SKM-1 treated with dmso at 0.1 percent for 144 hours (cell line): ENCODE measurements around the gene FBXO21.
"Not testable (repeated sequence)": the region's sequence is repeated elsewhere in the genome, so short reads cannot be mapped to it uniquely, and the experiment has no call there.

Experiments
- DNase-seq: peaks from one replicate; lab custom pipeline; 2025; ENCODE audit not compliant: unreplicated experiment; lab: John Stamatoyannopoulos, UW

Gene FBXO21

DNA sequence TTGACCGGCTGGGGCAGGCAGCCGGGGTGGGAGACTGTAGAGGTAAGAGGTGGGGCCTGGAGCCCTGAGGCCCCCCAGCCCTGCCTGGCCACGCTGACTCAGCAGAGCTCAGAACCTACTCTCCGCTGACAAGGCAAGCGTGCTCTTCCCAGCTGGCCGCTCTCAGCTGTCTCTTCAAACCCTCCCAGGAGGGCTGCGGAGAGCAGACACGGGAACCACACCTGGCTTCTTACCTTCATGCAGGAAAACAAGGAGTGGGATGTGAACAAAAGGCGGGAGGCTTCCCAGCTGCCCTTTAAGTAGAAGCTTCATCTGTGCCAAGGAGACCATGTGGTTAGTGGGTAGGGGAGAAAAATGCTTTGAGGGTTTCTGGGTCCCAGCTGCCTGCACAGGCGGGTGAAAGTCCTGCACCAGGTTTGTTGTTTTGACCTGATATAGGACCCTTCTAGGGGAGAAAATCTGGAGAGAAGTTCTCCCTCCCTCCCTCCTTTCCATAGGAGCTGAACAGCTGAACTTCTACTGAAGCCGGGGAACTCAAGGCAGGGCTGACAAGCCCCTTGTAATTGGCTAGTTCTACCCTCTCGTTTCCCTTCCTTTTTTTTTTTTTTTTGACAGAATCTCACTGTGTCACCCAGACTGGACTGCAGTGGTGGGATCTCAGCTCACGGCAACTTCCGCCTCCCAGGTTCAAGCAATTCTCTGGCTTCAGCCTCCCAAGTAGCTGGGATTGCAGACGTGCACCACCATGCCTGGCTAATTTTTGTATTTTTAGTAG is 78.3 kb downstream of the FBXO21 start:
- no peak for DNase-seq

DNA sequence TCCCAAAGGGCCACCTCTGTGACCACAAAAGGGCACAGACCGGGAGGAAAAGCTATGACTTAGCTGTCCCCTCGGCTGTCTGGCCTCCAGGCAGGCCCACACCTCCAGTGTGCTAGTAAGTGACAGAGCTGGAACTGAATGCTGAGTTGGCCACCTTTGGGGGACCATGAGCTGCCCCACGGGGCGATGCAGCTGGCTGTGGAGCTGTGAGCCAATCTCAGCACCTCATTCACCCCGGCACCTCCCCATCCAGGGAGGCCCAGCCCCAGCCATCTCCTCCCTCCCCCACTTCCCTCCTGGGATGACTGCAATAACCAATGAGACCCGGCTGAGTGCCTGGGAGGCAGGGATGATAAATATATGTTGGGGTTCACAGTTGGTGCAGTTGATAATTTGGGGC is 78.9 kb downstream of the FBXO21 start:
- DNase-seq, result no peak

DNA sequence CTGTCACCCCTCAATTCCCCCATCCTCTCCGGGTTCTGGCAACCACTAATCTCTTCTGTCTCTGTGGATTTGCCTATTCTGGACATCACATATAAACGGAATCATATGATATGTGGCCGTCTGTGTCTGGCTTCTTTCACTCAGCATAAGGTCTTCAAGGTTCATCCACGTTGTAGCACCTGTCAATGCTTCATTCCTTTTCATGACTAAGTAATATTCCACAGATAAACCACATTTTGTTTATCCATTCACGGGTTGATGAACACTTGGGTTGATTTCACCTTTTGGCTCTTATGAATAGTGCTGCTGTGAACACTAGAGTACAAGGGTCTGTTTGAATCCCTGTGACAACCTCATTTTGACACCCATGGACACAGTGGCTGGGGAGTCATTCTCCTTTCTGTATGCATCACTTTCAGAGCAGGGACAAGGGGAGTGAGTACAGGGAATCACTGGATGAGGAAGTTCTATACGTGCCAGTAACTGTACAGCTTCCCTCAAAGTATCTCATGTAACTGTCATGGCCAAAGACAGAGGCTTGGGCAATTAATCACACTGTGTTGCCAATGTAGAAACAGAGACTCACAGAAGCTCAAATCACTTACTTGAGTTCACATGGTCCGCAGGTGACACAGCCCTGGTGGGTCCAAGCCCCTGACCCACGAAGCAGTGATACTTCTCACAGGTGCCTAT is 80.2 kb downstream of the FBXO21 start:
- DNase-seq, result no peak

DNA sequence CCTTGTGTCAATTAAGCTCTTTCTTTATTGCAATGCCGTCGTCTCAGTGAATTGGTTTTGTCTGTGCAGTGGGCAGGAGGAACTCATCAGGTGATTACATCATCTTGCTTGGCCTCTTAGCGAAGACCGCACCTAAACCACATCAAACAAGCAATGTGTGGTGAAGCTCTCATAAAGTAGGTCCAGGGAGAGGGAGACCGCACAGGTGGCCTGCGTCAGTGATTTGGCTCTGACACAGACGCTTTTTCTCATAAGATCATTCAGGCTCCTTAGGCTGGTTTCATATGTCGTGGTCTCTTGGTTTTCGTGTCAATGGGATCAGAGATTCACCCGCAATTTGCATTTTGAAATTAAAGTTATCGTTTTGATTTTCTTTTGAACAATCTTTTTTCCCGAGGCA is 84.4 kb downstream of the FBXO21 start:
- no peak for DNase-seq

DNA sequence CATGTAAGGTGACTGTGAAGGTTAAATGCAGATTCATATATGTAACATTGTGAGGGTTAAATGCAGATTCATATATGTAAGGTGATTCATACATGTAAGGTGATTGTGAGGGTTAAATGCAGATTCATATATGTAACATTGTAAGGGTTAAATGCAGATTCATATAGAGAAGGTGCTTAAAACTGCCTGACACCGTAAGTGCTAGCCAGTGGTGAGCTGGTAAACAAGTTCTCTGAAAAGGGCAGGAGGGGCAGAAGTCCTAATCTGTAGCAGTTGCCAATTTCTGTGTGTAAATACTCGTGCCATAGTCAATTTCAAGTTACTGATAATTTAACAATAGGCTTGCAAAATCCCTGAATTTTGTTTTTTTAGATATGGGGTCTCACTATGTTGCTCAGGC is 86.3 kb downstream of the FBXO21 start:
- DNase-seq, result not testable (repeated sequence)

DNA sequence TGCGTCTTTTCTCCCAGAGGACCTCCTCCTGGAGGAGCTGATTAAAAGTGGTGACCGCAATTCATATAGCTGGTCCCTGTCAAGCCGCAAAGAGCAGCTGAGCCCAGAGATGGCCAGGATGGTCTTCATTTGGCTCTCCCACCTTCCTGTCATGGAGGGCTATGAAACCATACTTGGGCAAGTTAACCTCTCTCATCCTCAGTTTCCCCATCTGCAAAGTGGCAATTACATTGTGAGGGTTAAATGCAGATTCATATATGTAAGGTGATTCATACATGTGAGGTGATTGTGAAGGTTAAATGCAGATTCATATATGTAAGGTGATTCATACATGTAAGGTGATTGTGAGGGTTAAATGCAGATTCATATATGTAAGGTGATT is 87.5 kb downstream of the FBXO21 start:
- no peak for DNase-seq

DNA sequence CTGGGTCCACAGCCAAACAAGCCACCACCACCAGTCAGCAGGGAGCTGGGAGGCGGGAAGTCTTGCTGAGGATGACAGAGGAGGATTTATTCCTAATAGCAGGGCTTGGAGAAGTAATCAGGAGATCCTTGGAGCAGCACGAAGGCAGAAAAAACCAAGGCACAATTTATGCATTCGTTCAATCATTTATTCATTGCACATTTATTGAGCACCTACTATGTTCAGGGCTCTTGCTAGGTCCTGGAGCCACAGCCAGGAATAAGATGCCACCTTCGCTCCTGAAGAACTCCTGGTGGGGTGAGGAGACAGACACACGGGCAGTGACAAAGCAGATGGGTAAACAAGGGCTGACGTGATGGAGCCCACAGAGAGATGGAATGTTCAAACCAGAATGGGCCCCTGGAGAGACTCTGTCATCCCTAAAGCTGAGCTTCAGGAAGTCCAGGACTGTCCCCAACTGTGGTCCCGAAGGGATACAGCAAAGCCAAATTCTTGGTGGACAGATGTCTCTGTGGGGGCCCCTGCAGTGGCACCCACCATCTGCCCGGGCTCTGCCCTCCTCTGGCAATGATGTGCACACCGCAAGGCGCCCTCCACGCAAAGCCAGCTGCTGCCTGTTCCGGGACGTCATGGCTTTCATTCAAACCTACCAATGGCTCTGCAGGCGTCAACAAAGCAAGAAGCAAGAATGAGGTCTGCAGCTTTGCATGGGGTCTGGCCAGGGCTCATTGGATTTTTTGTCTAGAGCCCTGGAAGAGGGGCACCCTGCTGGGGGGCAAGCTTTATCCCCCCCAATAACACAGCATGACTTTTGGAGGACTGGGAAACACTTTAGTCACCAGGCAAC is 88.1 kb downstream of the FBXO21 start:
- DNase-seq, result no peak

DNA sequence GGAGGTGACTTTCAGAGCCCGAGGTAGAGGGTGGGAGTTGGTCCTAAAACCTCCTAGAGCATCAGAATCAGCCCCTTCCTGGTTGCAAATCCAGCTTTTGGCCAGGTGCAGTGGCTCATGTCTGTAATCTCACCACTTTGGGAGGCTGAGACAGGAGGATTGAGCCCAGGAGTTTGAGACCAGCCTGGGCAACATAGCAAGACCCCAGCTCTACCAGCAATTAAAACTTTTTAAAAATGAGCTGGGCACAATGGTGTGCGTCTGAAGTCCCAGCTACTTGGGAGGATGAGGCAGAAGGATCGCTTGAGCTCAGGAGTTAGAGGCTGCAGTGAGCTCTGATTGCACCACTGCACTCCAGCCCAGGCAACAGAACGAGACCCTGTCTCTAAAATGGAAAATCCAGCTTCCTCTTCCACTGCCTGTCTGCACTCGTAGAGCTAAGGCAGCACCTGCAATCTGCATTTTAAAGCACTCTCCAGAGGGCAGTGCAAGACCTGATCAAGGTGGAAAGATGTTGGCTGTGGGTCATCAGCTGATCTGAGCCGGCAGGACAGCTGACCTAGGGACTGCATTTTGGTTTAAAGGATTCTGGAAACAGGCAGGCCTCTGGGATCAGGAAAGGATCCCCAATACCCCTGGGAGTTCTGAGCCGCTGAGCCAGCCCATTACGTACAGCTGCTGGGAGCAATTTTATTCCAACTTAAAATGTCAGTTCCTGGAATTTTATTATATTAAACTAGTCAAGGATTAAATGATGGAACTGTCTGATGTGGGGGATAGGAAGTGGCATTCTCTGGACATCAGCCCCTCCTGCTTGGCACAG is 89.2 kb downstream of the FBXO21 start:
- DNase-seq, result no peak

DNA sequence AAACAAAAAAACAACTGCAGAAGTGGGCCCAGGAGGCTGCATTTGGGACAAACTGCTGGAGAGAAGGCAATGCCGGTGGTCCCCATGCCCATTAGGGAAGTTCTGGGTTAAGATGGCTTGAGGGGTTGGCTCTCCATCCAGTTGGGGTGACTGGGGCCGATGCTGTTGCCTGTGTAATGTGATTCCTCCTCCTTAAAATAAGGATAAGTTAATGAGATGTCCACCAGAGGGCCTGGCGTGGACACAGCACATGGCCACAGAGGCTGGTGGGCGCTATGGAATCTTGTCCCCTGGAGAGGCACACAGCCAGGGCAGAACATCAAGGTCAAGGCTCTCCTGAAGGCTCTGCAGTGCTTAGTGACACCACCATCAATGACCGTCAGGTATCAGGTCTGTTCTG is 90.0 kb downstream of the FBXO21 start:
- DNase-seq, result no peak

DNA sequence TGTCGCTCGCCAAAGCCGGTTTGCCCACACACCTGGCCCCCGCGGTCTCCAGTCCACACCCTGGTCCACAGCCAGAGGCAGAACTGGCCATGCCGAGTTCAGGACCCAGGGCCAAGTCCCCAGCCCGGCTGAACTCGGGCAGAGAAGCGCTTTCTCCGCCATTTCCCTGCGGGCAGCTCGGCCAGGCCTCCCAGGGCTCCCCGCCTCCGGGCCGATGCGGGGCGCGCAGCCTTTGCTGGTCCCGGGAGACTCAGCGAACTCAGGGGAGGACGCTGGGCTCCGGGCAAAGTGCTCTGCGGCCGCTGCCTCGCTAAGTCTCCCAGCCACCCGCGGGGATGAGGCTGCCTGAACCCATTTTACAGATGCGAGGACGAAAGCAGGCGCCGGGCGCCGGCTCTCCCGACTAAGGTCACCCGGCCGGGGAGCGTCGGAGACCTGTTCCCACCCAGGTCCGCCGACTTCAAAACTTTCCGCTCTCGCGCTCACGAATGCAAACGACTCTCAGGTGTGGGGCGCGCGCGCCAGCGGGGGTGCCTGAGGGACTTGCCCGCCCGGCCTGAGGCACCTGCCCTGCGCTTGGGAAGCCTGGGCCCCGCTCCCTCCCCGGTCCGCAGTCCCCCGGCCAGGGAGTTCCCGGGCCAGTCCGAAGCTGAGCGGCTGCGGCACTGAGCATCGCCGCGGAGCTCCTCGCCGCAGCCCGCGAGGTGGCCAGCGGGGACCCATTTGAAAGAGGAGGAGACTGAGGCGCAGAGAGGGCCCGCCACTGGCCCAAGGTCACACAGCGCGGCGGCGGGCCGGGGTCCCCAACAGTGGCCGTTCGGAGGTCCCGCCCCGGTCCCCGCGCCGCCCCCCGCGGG is 91.7 kb downstream of the FBXO21 start:
- DNase-seq, result no peak

DNA sequence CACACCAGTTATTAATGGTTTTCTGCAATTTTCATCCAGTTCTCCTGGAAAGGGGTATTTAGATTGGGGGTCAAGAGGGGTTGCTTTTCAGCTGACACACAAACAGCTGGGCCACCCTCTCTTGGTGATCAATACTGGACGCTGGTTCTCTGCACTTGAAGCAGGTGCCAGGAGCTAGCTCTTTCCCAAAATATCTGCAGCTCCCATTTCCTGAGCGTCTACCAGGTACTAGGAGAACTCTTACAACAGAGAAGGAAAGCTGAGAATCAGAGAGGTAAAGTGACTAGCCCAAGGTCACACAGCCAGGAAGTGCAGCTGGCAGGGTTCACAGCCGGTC is 92.3 kb downstream of the FBXO21 start:
- DNase-seq, result no peak

DNA sequence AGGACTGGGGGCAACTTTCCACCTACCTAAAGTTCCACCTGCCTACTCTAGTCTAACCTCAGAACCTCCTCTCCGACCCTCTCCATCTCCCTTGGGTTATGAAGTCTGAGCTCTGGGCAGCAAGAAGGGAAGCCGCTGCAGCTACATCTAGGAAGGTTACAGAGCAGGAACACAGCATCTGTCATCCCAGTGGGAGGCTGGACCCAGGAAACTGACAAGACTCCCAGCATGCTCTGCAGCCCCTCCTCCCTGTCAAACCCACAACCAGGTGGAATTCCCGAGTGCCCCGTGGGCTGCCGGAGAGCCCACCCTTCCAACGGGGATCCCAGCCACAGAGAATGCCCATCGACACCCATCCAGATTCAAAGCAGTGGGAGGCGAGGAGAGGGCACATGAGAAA is 93.1 kb downstream of the FBXO21 start:
- no peak for DNase-seq

DNA sequence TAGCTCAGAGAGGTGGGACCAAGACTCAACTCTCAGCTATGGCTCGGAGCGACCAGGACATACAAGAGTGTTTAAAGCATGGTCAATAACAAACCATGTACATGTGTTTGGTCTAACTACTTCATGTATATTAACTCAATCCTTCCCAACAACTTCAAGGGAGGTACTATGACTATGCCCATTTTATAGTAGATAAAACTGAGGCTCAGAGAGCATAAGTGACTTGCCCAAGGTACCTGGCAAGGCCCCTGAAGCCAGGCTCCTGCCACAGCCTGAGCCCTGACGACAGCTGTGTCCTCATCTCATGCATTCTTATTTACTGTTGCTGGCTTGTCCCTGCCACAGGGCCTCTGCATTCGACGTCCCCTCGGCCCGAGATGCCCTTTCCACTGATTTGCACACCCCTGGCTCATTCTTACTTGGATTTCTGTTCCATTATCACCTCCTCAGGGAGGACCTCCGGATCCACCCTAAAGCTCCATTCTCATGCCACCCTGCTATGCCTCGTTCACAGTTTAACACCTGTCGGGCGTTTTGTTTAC is 93.7 kb downstream of the FBXO21 start:
- DNase-seq, result no peak

DNA sequence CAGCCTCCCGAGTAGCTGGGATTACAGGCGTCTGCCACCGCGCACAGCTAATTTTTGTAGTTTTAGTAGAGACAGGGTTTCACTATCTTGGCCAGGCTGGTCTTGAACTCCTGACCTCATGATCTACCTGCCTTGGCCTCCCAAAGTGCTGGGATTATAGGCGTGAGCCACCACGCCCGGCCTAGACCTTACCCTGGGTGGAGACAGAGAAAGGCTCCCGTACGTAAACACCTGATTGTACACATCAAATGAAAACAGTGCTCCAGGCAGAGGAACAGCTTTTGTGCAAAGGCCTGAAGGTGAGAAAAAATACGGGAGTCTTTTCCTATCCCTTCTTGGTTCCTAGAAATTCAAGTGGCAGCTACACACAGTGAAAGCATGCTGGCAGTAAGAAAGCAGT is 95.1 kb downstream of the FBXO21 start:
- DNase-seq, result not testable (repeated sequence)

DNA sequence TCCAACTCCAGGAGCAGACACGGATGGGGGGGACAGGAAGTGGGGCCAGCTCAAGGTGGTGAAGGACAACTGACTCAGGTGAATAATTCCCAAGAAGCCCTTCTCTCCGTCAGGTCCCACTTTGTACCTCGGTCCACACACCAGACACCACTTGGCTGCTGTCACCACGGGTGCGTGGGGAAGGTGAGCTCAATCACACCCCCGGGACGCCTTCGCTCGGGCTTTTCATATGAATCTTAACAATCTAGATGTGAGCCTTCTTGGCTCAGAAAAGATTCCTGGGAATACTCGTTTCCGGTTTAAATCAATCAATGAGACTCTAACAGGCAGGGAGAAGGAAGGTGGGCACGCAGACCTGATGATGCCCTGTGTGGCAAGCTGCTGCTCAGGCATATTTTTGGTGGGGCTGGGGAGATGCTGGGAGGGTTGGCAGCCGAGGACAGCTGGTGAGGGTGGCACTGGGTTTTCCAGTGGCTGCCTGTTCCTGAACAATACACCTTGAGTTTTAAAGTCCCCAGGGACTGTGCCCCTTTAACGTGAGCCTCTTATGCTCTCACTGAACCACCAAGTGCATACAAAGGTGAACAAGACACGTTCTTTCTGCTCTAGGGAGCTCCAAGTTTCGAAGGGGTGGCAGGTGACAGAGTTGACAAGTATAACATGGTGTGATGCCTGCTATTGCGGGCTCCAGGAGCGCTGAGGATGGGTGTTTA is 96.2 kb downstream of the FBXO21 start:
- DNase-seq, result no peak

DNA sequence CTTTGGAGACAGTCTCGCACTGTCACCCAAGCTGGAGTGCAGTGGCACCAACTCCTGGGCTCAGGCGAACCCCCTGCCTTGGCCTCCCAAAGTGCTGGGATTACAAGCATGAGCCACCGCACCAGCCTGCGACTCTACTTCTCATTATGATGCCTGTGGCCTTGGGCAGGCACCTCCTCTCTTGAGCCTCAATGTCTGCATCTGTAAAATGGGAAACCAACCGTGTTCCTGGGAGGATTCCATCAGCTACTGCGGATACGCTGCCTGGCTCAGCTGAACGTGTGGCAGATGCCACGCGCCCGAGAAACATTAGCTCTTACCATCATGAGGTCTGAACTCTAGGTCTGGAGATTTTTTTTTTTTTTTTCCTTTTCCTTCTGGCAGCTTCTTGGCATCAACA is 96.8 kb downstream of the FBXO21 start:
- no peak for DNase-seq

DNA sequence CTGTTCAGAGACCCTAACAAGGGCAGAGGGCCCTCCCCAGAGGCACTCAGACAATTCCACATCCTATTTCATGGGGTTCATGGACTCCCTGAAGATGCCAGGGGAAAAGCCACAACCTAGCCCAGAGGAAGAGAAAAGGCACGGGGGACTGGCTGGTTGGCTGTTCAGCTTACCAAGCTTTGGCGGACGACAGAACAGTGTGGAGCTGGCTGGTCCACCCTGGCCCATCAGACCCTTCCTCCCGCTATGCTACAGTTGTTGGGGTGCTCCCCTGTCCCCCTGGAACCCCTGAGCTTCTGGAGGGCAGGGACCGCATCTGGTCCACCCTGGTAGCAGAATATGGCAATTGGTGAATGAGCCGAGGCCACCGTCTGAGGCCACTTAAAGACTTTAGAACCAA is 97.4 kb downstream of the FBXO21 start:
- no peak for DNase-seq

DNA sequence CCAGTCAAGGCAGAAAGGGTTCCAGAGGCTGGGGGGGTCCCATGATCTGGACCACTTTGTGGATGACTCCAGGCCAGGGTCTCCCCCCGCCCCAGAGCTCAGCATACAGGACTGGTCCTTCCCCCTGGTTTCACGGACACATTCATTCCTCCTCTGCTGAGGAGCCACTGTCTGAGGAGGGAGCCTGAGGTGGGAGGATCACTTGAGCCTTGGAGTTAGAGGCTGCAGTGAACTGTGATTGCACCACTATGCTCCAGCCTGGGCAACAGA is 97.8 kb downstream of the FBXO21 start:
- DNase-seq, result no peak
